Activated CD4-positive, alpha-beta T cell treated with anti-CD3 and anti-CD28 coated beads for 48 hours (primary cell): ENCODE measurements around the gene QRFPR.
"Not testable (repeated sequence)": the region's sequence is repeated elsewhere in the genome, so short reads cannot be mapped to it uniquely, and the experiment has no call there.

Experiments used
- DNase-seq: peaks from one replicate; pipeline ENCODE4 v3.0.0-alpha.2; 2020

The QRFPR gene

DNA sequence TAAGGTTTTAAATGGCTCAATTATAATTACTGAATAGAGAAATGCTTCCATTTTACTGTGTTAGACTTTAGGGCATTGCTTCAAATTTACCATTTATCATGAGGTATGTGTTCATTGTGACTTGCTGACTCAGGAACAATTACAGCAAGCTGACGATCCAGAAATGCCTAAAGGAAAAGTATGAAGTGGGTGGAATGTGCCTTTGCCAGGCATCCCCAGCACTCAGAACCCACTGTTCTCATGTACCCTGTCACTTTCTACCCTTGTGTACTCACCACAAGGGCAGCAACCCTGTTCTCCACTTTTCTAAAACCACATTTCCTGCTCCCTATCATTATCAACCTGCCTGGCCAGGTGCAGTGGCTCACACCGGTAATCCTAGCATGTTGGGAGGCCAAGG lies 41.5 kb downstream of the QRFPR start:
- DNase-seq = no peak

DNA sequence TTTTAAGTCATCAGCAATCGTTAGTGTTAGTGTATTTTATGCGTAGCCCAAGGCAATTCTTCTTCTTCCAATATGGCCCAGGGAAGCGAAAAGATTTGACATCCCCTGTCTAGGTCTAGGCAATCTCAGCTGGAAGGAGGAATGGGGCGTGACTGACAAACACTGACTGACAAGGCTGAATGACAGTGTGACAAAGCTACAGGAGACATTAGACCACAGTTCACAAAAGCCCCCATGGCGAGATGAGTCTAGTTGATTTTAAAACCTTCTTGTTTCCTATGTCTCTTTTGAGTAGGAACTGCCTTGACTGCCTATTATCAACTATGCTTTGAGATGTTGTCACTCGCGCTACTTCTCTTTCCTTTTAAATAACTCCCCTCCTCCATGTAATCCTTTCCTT lies 42.3 kb downstream of the QRFPR start:
- no peak for DNase-seq

DNA sequence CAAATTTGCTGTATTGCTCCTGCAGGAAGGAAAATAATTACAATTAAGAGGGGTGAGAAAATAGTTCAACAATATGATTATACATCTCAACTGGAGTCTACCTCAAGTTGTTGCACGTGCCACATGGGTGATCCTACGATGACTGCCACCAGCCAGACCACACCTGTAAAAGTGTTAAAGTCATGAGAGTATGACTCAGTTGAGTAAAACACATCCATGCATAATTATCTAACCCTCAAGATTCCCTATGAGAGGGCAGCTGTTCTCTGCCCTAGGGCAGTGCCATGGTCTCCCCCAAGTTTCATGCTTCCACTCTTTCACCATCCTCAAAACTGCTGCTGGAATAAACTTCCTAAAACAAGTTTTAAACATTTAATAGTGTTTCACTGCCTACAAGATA lies 44.1 kb downstream of the QRFPR start:
- DNase-seq = peak; percentile 17

DNA sequence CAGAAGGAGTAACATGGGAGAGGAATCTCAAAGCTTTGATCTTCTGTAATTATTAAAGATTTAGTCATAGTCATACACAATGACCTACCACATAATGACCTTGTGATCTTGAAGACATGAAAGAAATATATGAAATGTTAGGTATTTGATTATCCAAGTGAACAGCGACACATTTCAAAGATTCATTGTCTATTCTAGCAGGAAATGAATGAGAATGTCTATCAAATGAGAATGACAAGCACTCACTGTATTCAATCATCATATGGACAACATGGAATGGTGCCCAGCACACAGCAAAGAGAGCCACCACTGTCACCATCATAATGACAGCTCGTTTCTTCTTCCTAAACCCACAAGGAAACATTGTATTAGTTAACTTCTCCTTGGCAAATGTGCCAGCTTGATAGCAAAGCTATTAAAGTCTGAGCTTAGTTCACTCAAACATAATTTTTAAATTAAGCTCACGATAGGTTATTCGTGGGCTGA lies 50.6 kb downstream of the QRFPR start:
- no peak for DNase-seq

DNA sequence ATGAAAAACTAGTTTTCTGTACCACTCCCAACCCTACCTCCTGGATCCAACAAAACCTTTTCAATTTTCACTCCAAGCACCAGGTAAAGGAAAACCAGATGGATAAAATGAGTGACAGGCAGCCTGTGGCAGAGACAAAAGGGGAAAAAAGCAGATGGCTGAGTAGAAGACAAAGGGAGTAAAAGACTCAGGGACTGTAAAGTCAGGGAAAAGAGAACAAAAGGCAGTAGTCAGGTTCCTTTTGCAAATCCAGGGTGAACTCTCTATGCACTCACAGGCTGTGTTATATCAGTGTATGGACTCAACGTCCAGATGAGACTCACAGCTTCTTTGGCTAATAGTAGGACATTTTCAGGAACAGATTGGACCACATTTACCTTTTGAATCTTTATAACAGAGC lies 54.2 kb downstream of the QRFPR start:
- DNase-seq = no peak

DNA sequence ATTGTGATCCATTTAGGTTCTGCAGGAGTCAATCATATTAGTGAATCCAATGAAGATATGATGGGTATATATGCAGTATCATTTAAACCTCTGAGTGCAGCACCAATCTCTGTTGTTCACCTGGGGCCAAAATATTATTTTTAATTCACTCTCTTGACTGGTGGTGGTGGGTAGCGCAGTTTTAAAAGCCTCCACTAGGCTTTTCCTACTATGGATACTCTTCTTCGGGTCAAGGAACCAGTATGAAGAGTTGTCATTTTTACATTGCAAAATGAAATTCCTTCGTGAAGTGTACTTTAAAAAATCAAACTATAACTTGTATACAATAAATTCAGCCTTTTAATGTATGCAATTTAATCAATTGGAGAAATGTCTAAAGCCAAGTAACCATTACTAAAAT lies 56.5 kb downstream of the QRFPR start:
- DNase-seq = no peak

DNA sequence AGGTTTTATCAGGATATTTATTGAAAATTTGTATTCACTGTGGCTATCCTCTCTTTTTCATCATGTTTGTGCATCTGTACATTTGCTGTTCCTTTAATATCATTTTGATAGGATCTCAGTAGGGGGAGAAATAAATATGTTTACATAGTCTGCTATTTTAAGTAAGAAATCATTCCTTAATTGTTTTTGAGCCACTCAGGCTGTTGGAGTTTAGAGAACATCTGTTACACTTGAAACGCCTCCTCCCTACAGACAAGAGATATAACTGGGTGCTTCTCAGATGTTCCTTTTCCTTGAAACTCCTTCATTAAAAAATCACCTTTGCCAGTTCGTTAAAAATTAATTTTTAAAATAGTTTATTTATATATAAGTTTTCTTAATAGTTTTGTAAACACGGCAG lies 59.4 kb downstream of the QRFPR start:
- no peak for DNase-seq

DNA sequence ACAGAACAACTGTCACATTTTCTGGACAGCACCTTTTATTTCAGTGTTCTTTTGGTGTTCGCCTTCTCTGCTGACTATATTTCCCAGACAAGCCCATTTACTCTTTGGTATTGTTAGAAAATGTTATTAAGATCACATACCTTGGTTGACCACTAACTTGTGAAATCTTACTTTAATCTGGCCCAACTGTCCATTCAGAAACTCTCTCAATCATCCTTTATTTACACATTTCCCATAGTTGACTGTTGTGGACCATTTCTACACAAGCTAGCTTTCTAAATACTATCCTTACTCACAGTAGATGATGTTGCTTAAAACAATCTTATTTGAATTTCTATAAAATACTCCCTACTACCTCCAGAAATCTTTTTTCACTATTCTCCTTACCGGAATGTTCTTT lies 64.7 kb downstream of the QRFPR start:
- no peak for DNase-seq

DNA sequence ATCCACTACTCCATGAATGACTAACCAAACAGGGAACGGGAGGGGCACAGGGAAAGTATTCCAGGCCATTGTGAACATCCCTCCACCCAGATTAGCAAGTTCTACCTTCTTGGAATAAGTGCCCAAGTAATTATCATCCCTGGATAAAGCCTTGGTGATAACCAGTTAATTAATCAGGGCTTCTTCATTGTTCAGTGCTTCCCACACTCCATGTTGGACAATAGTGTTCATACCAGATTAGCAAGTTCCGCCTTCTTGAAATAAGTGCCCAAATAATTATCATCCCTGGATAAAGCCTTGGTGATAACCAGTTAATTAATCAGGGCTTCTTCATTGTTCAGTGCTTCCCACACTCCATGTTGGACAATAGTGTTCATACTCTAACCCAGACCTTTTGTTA lies 67.4 kb downstream of the QRFPR start:
- not testable (repeated sequence) for DNase-seq

DNA sequence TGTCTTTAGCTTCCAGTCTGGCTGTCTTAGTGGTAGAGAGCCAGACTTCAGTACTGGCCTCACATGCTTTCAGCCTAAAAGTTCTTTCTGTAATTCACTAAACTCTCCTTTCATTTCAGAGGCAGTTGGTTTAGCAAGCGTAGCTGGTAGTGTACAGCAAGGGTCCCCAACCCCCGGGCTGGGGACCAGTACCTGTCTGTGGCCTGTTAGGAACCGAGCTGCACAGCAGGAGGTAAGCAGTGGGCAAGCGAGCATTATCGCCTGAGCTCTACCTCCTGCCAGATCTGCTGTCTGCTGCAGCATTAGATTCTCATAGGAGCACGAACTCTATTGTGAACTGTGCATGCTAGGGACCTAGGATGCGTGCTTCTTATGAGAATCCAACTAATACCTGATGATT lies 72.0 kb downstream of the QRFPR start:
- no peak for DNase-seq

DNA sequence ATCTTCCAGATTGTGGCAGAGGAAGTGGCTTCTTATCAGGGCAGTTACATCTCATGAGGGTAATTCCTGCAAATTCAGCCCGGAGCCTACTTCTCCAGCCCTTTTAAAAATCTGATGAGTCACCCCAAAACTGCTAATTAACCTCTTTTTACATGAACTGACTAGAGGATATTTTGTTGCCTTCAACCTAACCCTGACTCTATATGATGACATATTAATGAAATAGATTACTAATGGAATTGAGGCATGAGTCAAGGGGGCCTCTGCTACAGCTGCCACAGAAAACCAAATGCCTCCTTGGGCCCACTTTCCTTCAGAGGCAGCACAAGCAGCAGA lies 72.5 kb downstream of the QRFPR start:
- no peak for DNase-seq

DNA sequence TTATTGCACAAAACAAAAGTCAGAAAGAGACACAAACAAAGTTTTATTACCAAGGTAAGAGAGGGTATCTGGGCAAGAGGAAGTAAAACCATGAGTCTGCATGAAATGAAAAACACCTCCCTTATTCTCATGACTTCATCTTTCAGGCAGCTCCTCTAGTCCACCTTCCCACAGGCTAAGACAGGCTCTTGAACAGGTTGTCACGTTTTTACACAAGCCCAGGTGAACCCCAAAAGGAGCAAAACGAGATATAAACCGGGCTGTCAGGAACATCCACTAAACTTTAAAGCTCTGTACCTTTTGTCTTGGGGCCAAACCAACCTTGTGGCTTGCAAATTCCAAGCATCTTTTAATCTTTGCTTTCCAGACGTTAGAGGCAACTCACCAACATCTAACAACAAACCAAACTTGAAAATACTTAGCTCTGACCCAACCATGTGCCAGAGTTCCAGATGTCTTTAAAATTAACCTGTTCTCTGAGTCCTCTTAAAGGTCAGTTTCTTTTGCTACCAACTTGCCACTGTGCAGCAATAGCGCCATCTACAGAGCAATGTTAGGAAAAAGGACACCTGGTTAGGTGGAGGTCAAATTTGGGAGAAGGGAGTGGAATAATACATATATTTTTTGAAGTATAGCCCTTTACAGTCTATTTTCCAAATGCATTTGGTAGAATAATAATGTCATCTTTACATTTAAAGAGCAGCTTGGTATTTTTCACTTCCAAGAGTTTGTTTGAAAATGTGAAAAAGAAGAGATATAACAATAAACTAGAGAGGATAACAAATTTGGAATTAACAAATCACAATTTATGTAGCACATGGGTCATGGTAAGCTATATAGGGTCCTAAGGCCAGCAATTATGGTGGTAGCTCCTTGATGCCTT lies 73.1 kb downstream of the QRFPR start:
- peak; percentile 58 for DNase-seq

DNA sequence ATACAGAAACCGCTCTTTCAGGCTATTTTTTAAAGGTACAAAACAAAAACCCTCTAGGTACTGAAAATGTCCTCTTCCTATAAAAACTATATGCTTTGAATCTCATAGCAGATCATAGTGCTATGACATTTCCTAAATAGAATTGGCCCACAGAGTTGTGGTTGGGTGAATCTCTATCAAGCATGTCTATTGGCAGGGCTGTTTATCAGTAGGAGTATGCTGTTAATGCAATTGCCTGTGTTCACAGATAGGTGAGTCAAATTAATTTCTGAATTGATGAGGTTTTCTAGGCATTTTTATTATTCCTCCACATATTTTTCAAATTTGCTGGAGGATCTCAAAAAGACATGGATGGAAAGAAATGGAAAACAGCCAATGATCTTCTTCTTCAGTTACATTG lies 73.9 kb downstream of the QRFPR start:
- no peak for DNase-seq

DNA sequence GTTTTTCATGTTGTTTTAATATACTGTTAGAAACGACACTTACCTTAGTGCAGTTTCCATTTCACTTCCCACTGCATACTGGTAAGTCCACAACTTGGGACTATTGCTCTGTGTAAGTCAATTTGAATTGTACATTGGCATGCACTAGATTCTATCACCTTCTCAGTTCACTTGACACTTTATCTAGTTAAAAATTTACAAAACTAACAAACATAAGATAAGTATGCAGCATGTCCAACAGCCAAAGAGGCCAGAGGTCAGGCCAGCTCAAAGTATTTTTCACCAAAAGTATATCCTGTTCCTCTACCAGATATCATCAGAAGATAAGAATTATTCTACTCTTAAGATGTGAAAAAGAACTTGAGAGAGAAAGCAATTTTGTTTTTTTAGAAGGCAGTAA lies 75.9 kb downstream of the QRFPR start:
- DNase-seq = no peak

DNA sequence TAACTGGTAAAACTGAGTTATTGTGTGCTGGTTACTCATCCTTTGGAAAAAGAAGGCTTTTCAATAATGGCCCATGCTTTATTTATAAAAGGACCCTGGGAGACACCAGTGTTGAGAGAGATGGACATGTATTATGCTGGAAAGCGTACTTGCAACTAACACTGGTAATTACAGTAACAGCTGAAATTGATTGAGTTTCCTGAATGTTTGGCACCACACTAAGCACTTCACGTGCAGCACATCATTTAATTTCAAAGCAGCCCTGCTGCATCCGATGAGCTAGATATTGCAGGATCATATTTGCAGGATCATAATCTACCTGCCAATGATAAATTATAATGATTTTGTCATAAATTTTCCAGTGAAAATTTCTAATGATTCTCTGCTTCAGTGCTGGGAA lies 81.5 kb downstream of the QRFPR start:
- no peak for DNase-seq

DNA sequence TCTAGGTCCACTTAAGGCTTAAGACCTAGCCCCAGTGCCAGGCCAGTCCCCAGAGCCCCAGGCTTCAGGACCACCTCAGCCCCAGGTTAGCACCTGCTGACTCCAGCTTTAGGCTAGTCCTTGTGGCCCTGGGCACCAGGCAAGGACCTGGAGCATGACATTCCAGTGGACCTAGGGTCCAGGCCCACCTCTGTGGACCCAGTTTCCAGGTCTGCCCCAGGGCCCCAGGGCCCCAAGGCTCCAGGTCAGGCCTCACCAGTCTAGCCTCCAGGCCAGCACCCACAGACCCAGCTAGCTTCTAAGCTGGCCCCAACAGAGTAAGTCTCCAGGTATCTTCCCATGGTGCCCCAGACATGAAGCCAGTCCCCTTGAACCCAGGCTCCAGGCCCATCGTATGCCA lies 97.5 kb downstream of the QRFPR start:
- no peak for DNase-seq

DNA sequence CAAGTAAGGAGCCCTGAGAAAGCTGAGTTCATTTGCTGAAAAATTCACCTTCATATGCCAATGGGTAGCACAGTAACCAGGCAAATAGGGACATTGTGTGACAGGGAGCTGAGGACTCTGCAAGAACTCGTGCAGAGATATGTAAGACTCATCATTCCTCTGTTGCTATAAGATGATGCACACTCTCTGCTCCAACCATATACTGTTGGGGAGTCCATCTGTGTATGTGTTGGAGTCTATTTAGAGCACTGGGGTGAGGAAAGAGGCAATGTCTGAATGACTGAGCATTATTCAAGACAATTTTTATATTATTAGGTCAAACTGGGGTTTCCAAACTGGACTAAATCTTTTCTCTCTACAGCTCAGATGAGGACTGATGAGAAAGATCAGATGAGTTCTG lies 100.4 kb downstream of the QRFPR start:
- DNase-seq = no peak

DNA sequence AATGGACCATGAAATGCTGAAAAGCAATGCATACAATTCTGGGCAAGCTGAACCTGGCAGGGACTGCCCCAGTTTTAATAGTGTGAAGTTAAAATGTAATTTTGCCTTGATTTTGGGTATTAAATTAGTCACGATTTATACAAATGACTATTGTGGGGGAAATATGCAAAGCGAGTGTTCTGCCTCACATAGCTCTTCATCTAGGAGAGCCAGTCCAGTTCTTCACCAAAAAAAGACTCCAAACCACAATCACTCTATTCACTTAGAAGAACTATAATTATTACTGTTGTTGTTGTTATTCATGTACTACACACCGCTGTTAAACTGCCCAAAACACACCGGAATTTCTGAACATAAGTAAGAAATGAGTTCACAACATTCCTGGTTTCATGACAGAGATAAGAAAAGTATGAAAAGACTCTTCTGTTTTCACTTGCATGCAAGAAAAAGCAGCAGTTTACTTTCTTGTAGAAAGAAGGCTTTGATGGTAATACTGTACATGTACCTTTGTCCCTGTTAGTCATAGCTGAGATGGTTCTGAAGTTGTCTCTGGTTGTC lies 101.9 kb downstream of the QRFPR start:
- peak; percentile 12 for DNase-seq
